Retina (tissue), 1 donor: Measurements from ENCODE around the gene ECT2.
"Not testable (repeated sequence)": the region's sequence is repeated elsewhere in the genome, so short reads cannot be mapped to it uniquely, and the experiment has no call there.

ENCODE experiments used
- DNase-seq: peaks from one replicate; pipeline ENCODE4 v3.0.0-alpha.2; 2016

Gene ECT2

GRCh38 chr3:172750368-172751174, at the start of gene ECT2:
Gene ECT2 (plus strand): TSS chr3:172750726. CDS start chr3:172754531, 3,805 bp downstream.
- peak; percentile 98 for DNase-seq

GRCh38 chr3:172700936-172701455, 49.5 kb upstream of the ECT2 start:
- no peak for DNase-seq

GRCh38 chr3:172701751-172702150, 48.8 kb upstream of the ECT2 start:
- no peak for DNase-seq

GRCh38 chr3:172702256-172702655, 48.3 kb upstream of the ECT2 start:
- no peak for DNase-seq

GRCh38 chr3:172702731-172703130, 47.8 kb upstream of the ECT2 start:
- DNase-seq: not testable (repeated sequence)

- DNase-seq: no peak
These were observed 46.5 kb upstream of the ECT2 start for GRCh38 chr3:172704001-172704400.

- DNase-seq: no peak
These were observed 45.4 kb upstream of the ECT2 start for GRCh38 chr3:172705170-172705569.

GRCh38 chr3:172707030-172707429, 43.5 kb upstream of the ECT2 start:
- DNase-seq: no peak

- no peak for DNase-seq
These were observed 42.6 kb upstream of the ECT2 start for GRCh38 chr3:172707967-172708366.

GRCh38 chr3:172708921-172709773, 41.4 kb upstream of the ECT2 start:
- DNase-seq: no peak

- no peak for DNase-seq
These were observed 40.5 kb upstream of the ECT2 start for GRCh38 chr3:172709774-172710663.

GRCh38 chr3:172710664-172711453, 39.7 kb upstream of the ECT2 start, which contains the start of gene NCEH1:
Gene NCEH1 (minus strand): TSS chr3:172711067. CDS start chr3:172710984, 83 bp downstream.
- peak; percentile 92 for DNase-seq

- no peak for DNase-seq
These were observed 39.1 kb upstream of the ECT2 start for GRCh38 chr3:172711454-172711795.

- DNase-seq: no peak
These were observed 37.2 kb upstream of the ECT2 start for GRCh38 chr3:172713316-172713715.

GRCh38 chr3:172716476-172716875, 34.0 kb upstream of the ECT2 start:
- DNase-seq: no peak

GRCh38 chr3:172717493-172718088, 32.9 kb upstream of the ECT2 start:
- DNase-seq: no peak

- DNase-seq: not testable (repeated sequence)
These were observed 27.9 kb upstream of the ECT2 start for GRCh38 chr3:172722536-172723040.

GRCh38 chr3:172726380-172726779, 24.1 kb upstream of the ECT2 start:
- DNase-seq: no peak

- no peak for DNase-seq
These were observed 15.5 kb upstream of the ECT2 start for GRCh38 chr3:172735014-172735413.

GRCh38 chr3:172739462-172739861, 11.1 kb upstream of the ECT2 start:
- no peak for DNase-seq

- DNase-seq: no peak
These were observed 4.1 kb upstream of the ECT2 start for GRCh38 chr3:172746475-172746874.
